Amniotic stem cell (primary cell): ENCODE results near the gene ARCN1.
"Not testable (repeated sequence)": the region's sequence is repeated elsewhere in the genome, so short reads cannot be mapped to it uniquely, and the experiment has no call there.

Experiments
- DNase-seq: peaks from one replicate; lab custom pipeline; 2025; lab: John Stamatoyannopoulos, UW

Gene ARCN1

GRCh38 chr11:118606157-118606843 is 34.1 kb downstream of the ARCN1 start:
- DNase-seq = no peak

GRCh38 chr11:118606844-118607228 is 34.6 kb downstream of the ARCN1 start:
- no peak for DNase-seq

- DNase-seq = peak; percentile 52
Observed at GRCh38 chr11:118607401-118608359, 35.5 kb downstream of the ARCN1 start, which contains the start of gene PHLDB1. PHLDB1 (plus strand) TSS chr11:118607615; CDS start chr11:118613837, 6,222 bp downstream.

GRCh38 chr11:118608360-118609227 is 36.4 kb downstream of the ARCN1 start:
- DNase-seq = peak; percentile 78

GRCh38 chr11:118609380-118610224 is 37.4 kb downstream of the ARCN1 start:
- no peak for DNase-seq

- DNase-seq = no peak
Observed at GRCh38 chr11:118610225-118610772, 38.1 kb downstream of the ARCN1 start.

- DNase-seq = peak; percentile 32
Observed at GRCh38 chr11:118610773-118611432, 38.7 kb downstream of the ARCN1 start.

GRCh38 chr11:118611433-118611795 is 39.2 kb downstream of the ARCN1 start:
- not testable (repeated sequence) for DNase-seq

- no peak for DNase-seq
Observed at GRCh38 chr11:118612378-118612777, 40.2 kb downstream of the ARCN1 start.

GRCh38 chr11:118614511-118614910 is 42.3 kb downstream of the ARCN1 start:
- DNase-seq = no peak

GRCh38 chr11:118615282-118615975 is 43.2 kb downstream of the ARCN1 start:
- no peak for DNase-seq

- no peak for DNase-seq
Observed at GRCh38 chr11:118615976-118616371, 43.8 kb downstream of the ARCN1 start.

GRCh38 chr11:118618115-118618990 is 46.1 kb downstream of the ARCN1 start:
- peak; percentile 55 for DNase-seq

GRCh38 chr11:118618991-118619375 is 46.8 kb downstream of the ARCN1 start:
- DNase-seq = peak; percentile 44

GRCh38 chr11:118619444-118620197 is 47.4 kb downstream of the ARCN1 start:
- DNase-seq = peak; percentile 92

GRCh38 chr11:118620529-118621070 is 48.4 kb downstream of the ARCN1 start:
- no peak for DNase-seq

GRCh38 chr11:118621071-118621783 is 49.0 kb downstream of the ARCN1 start:
- DNase-seq = peak; percentile 51
